GM18951 (cell line): ENCODE data around the gene SDK2.
"Not testable (repeated sequence)": the region's sequence is repeated elsewhere in the genome, so short reads cannot be mapped to it uniquely, and the experiment has no call there.

Experiments
- POLR2A ChIP-seq: IDR thresholded peaks from 4 replicates; pipeline ENCODE4 v1.6.1; 2011; ENCODE audit warnings: mild to moderate bottlenecking; ENCODE audit not compliant: insufficient read length, insufficient read depth; ENCODE audit errors: extremely low read depth
- in situ Hi-C: fragments of 300-500 bp; cut with MboI; formaldehyde crosslinking; loops from one replicate; pipeline ENCODE4 v1.12.0; 2022; ENCODE audit warnings: low sequenced_read_pairs, mixed read lengths, inconsistent platforms; ENCODE audit not compliant: unreplicated experiment

Gene SDK2

GRCh38 chr17:73309727-73310596 lies 334.3 kb downstream of the SDK2 start:
- TF ChIP-seq POLR2A, result no peak
- in situ Hi-C loops, result no loop called here

- in situ Hi-C loops, result not testable (repeated sequence)
Measured at GRCh38 chr17:73308959-73309358, 335.3 kb downstream of the SDK2 start.

GRCh38 chr17:73308017-73308823 lies 336.0 kb downstream of the SDK2 start:
- in situ Hi-C loops, result no loop called here
- TF ChIP-seq POLR2A, result no peak

GRCh38 chr17:73307130-73307529 lies 337.1 kb downstream of the SDK2 start:
- TF ChIP-seq POLR2A, result no peak
- in situ Hi-C loops, result no loop called here

GRCh38 chr17:73305845-73306836 lies 338.1 kb downstream of the SDK2 start:
- TF ChIP-seq POLR2A, result no peak
- in situ Hi-C loops, result no loop called here

- TF ChIP-seq POLR2A, result no peak
- in situ Hi-C loops, result no loop called here
Measured at GRCh38 chr17:73304971-73305812, 339.1 kb downstream of the SDK2 start.

GRCh38 chr17:73304438-73304837 lies 339.8 kb downstream of the SDK2 start:
- TF ChIP-seq POLR2A, result no peak
- in situ Hi-C loops, result no loop called here

GRCh38 chr17:73302189-73302588 lies 342.1 kb downstream of the SDK2 start:
- in situ Hi-C loops, result no loop called here
- no peak for TF ChIP-seq POLR2A

- TF ChIP-seq POLR2A, result no peak
- in situ Hi-C loops, result no loop called here
Measured at GRCh38 chr17:73301369-73301768, 342.9 kb downstream of the SDK2 start.

GRCh38 chr17:73300392-73300791 lies 343.9 kb downstream of the SDK2 start:
- no peak for TF ChIP-seq POLR2A

GRCh38 chr17:73297934-73298861 lies 346.0 kb downstream of the SDK2 start:
- TF ChIP-seq POLR2A, result no peak
- in situ Hi-C loops, result no loop called here

More at GRCh38 chr17:73300392-73300791, 343.9 kb downstream of the SDK2 start:
- in situ Hi-C loops, result no loop called here

- in situ Hi-C loops, result no loop called here
- no peak for TF ChIP-seq POLR2A
Measured at GRCh38 chr17:73293480-73293911, 350.7 kb downstream of the SDK2 start.
